HG03457 (cell line): ENCODE data around the gene TMOD3.
"Not testable (repeated sequence)": the region's sequence is repeated elsewhere in the genome, so short reads cannot be mapped to it uniquely, and the experiment has no call there.

ENCODE experiments used
- ATAC-seq: cut with Tn5 transposase; IDR thresholded peaks from one replicate; pipeline ENCODE4 v1.9.1; 2021; ENCODE audit warnings: moderate number of reproducible peaks; ENCODE audit not compliant: unreplicated experiment

TMOD3 gene

GRCh38 chr15:51829376-51830275 lies at the start of gene TMOD3:
Gene TMOD3, plus strand, starts transcription at chr15:51829653. Its CDS starts 33,232 bp downstream, at chr15:51862885.
- peak; percentile 76 for ATAC-seq

- no peak for ATAC-seq
Measured at GRCh38 chr15:51780636-51781035, 48.8 kb upstream of the TMOD3 start.

GRCh38 chr15:51781506-51781905 lies 47.9 kb upstream of the TMOD3 start:
- ATAC-seq, result no peak

DNA sequence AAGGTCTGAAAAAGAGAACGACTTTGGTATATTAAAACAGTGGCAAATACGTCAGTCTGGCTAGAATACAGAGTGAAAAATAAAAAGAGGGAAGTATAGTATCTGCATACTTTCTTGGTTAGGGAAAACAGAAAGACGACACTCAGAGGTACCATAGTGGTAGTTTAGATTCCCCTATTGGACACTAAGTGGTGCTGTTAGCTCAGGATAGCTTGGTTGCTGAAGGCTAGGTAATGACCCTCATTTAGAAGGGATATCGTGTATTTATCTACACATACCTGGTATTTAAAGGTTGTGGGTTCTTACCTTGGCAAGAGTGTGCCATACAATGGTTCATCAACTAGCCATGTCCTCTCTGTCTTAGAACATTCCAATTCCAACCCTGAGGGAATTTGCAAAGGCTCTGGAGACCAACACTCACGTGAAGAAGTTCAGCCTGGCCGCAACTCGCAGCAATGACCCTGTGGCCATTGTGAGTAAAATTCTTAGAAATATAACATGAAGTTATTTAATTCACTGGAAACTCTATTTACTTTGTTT lies 47.0 kb upstream of the TMOD3 start:
- ATAC-seq, result no peak

DNA sequence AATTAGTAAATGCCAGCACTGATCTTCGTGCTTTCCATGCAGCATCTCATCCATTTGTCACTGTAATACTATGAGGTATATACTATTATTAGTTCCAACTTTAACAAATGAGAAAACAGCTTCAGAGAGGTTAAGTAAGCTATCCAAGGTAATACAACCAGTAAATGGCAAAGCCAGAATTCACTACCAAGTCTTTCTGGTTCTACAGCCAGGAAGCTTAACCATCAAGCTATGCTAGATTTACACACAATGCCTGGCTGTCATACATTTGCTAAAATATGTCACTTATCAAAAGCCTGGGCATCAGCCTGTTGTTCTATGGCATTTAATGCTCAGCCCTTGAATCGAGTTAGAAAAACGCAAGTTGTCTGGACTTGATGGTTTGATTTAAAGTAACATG lies 45.5 kb upstream of the TMOD3 start:
- no peak for ATAC-seq

GRCh38 chr15:51787130-51787529 lies 42.3 kb upstream of the TMOD3 start:
- ATAC-seq, result not testable (repeated sequence)

DNA sequence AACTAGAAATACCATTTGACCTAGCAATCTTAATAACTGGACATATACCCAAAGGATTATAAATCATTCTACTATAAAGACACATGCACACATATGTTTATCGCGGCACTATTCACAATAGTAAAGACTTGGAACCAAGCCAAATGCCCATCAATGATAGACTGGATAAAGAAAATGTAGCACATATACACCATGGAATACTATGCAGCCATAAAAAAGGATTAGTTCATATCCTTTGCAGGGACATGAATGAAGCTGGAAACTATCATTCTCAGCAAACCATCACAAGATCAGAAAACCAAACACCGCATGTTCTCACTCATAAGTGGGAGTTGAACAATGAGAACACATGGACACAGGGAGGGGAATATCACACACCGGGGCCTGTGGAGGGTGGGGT lies 37.0 kb upstream of the TMOD3 start:
- not testable (repeated sequence) for ATAC-seq

DNA sequence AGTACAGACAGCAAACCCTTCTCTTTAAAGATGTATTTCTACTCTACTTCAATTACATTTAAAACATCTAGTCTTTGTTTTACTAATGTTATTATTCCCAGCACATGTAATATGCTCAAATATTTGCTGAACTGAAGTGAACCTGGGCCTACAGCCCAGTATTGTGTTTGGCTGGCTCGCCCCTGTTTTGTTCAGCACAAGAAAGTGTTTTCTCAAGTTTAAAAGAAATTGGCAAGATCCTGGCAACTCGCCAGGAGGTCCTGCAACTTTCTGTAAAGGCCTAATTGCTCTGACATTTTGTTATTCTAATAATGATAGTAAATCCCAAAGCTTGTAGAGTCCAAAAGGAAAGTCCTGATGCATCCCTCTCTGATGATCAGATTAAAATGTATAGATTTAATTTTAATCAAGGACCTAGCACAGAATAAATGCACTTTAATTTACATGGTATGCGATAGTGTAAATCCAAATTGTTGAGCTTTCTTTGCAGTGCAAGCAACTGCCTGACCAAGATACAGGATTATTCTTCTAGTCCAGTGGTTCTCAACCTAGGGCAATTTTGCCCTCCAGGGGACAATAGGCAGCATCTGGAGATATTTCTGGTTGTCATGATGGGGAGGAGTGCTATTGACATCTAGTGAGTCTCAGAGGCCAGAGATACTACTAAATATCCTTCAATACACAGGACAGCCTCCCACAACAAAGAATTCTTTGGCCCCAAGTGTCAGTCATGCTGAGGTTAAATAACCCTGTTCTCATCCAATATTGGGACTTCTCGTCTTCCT lies 35.7 kb upstream of the TMOD3 start:
- ATAC-seq, result no peak

DNA sequence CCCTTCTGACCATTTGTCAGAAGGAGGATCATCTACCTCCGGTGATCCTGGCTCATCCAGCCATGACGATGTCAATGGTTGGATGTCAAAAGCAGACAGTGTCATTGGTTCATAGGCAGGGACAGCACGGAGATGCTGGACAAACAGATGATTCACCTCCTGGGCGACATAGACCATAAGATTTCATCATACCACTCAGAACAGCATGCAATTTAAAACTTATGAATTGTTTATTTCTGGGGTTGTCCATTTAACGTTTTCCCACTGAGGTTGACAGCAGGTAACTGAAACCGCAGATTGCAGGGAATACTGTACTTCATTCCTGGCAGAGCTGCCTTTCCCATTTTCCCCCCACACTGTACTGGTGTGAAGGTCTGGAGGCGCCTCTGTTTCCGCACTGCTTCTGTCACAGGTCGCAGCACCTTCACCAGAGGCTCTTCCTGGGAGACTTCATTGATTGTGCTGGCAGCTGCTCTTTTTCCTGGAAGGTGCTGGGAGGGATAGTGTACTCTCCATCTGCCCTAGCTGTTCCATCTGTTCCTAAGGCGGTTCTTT lies 32.5 kb upstream of the TMOD3 start:
- ATAC-seq, result no peak

DNA sequence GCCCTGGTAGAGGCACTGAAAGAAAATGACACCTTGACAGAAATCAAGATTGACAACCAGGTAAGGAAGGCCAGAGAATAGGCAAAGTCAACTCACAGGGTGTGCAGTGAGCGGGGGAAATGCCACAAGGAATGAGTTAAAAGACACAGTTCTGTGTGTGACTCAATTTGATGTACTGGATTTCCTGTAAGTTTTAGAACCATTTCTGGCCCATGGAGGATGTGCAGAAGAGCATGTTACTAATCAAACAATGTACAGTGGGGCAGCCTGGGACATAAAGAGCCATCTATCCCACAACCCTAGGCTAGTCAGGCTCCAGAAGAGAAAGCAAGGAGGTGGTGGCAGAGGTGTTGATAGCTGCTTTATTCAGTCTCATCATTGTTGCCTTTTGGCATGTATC lies 31.2 kb upstream of the TMOD3 start:
- ATAC-seq, result no peak

- no peak for ATAC-seq
Measured at GRCh38 chr15:51799282-51800252, 29.9 kb upstream of the TMOD3 start.

GRCh38 chr15:51801391-51801835 lies 28.0 kb upstream of the TMOD3 start:
- ATAC-seq, result no peak

DNA sequence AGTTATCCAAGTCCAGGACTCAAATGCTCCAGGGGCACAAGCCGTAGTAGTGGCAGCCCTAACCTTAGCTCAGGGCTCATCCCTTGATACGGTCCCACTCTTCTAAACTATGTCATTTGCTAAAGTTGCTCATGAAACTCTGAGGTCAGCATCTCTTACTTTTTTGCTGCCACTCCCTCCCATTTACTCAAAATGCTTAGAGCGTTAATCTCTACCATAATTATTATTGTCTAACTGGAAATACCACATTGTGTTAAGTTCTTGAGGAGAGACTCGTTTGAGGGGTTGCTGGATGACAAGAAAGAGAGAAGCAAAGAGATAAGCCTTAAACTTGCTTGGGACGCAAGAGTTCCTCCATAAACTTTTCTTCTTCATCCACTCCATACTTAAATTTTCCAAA lies 26.9 kb upstream of the TMOD3 start:
- no peak for ATAC-seq

GRCh38 chr15:51803965-51804364 lies 25.5 kb upstream of the TMOD3 start:
- no peak for ATAC-seq

DNA sequence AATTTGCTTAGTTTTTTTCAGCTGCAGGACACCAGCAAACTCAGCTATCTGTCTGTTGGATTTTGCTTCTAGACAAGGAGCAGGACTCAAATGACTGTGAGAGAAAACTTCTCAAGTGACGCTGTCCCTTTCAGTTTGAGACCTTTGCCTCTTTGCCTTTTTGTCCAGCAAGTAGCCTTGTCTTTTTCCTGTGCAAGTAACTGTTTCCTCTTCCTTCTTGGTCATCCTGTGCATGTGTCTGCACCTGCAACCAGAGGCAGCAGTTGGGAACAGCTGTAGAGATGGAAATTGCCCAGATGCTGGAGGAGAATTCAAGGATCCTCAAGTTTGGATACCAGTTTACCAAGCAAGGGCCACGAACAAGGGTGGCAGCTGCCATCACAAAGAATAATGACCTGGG lies 23.3 kb upstream of the TMOD3 start:
- ATAC-seq, result no peak

GRCh38 chr15:51809457-51809856 lies 20.0 kb upstream of the TMOD3 start:
- no peak for ATAC-seq

GRCh38 chr15:51812598-51812997 lies 16.9 kb upstream of the TMOD3 start:
- no peak for ATAC-seq

- ATAC-seq, result no peak
Measured at GRCh38 chr15:51814606-51815005, 14.8 kb upstream of the TMOD3 start.

DNA sequence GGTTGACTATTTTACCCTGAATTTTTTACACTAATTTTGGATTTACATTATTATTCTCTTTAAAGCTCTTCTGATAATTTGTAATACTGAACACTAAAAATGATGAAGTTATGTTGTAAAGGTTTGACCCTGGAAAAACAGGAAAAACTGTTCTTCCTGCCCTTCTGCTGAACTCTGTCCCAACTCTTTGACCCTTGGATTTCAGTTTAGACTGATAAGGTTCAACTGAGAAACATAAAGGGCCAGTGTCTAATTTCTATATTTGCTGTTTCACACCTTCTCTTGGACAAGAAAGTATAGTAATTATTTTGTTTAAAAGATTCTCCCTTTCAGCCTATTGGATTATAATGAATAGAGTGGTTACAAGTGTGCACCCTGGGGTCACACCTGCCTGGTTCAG lies 12.8 kb upstream of the TMOD3 start:
- ATAC-seq, result no peak

DNA sequence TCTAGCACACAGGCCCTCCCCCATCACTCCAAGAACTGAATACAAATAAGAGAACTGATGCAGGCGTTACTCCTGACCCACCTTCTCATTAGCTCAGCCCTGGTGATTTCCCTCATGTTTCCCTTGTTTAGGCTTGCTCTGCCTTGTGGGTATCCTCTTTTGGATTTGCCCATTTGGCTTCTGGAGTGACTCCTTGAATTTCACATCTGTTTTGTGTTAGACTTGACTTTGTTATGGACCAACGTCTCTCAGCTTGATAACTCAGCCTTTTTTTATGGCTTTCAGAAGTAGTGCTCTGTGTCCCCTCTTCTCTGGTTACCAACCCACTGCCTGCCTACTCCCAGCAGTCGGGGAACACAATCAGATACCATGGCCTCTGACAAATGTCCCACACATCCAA lies 11.3 kb upstream of the TMOD3 start:
- no peak for ATAC-seq
